ENCODE results near the gene PPA2. TPM values are rescaled to one million over a fixed set of nuclear protein-coding genes. Genes with fewer than 3 reads are reported as not detected.
A peak's percentile ranks its signal among the peaks of the same experiment; 100 is the strongest.
"Not testable (repeated sequence)": the region's sequence is repeated elsewhere in the genome, so short reads cannot be mapped to it uniquely, and the experiment has no call there.

The PPA2 gene
- total RNA-seq, 1 donor from 2014 or later = 34.9 TPM

DNA sequence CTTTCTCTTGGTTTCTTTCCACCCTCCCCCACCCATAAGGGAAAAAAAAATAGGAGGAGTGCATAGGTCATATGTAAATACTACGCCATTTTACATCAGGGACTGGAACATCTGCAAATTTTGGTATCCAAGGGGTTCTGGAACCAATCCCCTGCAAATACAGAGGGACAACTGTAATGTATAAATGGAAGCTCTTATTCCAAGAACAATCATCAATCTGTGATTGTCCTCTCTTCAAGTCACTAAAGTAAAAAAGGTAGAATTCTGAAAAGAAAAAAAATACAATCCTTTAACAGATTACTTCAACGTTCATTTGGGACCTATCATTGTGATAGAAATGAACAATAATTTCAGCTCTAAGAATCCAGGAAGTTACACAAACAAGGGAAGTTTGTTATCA is 13.6 kb downstream of the PPA2 start:
- DNase-seq (ENCODE audit: low read depth in 2 of 2) = no peak

DNA sequence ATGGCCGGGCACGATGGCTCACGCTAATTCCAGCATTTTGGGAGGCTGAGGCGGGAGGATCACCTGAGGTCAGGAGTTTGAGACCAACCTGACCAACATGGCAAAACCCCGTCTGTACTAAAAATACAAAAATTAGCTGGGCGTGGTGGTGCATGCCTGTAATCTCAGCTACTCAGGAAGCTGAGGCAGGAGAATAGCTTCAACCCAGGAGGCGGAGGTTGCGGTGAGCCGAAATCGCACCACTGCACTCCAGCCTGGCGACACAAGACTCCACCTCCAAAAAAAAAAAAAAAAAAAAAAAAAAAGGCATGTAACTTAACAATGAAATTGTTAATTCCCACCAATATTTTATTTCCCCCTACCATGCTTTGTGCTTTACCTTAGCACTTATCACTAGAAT is 15.3 kb downstream of the PPA2 start:
- DNase-seq (ENCODE audit: low read depth in 2 of 2) = not testable (repeated sequence)

DNA sequence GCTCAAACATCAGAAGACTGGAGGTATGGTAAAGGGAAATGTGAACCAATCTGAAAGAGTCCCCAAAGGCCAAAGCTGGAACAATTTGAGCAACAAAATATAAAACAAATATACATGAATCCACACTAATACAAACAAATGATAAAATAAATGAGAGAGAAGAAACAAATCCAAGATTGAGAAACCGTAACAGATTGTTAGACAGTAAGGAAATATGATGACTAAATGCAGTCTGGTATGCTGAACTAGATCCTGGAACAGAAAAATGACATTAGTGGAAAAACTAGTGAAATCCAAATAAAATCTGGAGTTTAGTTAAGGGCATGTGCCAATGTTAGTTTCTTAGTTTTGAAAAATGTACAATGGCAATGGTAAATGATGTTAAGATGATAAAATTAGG is 15.9 kb downstream of the PPA2 start:
- DNase-seq (ENCODE audit: low read depth in 2 of 2) = no peak

DNA sequence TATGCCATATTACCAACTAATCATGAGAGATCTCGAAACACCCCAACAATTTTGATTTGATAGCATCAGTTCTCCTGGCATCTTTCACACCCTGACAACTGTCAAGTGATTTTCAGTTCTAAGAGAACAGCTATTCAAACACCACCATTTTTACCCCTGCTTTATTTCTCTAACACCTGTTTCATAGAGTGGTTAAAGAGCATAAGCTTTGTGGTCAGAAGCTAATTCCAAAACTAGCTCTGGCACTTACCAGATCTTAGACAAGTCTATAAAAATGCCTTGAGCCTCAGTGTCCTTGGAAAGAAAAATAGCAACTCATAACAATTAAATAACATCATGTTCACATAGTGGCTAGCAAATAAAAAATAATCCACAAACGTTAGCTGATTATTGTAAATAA is 17.9 kb downstream of the PPA2 start:
- DNase-seq (ENCODE audit: low read depth in 2 of 2) = no peak

- peak; percentile 2 to 16 for DNase-seq (ENCODE audit: low read depth in 2 of 2)
Observed at GRCh38 chr4:105455182-105455581, 18.7 kb downstream of the PPA2 start.

GRCh38 chr4:105453550-105454205 is 20.2 kb downstream of the PPA2 start:
- no peak for DNase-seq (ENCODE audit: low read depth in 2 of 2)

- no peak for DNase-seq (ENCODE audit: low read depth in 2 of 2)
Observed at GRCh38 chr4:105451346-105451745, 22.5 kb downstream of the PPA2 start.

DNA sequence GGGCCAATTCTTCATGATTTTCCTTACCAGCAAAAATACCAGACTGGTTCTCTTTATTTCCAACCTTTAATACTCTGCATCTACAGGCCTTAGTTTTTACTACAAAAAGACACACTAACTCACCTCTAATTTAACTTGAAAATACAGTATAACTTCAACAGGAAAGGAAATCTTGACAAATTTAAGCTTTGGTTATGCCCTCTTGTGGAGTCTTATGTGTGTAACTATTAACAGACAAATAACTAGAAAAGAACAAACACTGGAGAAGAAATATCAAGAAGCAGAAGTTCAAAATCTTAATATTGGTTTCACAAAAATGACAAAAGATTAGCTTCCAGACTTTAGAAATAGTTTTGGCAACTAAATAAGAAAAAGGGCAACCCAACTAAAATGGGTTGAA is 33.0 kb downstream of the PPA2 start:
- DNase-seq (ENCODE audit: low read depth in 2 of 2) = no peak

- DNase-seq (ENCODE audit: low read depth in 2 of 2) = no peak
Observed at GRCh38 chr4:105437637-105438036, 36.2 kb downstream of the PPA2 start.

GRCh38 chr4:105436414-105436813 is 37.4 kb downstream of the PPA2 start:
- DNase-seq (ENCODE audit: low read depth in 2 of 2) = no peak

- DNase-seq (ENCODE audit: low read depth in 2 of 2) = no peak
Observed at GRCh38 chr4:105434940-105435339, 38.9 kb downstream of the PPA2 start.

DNA sequence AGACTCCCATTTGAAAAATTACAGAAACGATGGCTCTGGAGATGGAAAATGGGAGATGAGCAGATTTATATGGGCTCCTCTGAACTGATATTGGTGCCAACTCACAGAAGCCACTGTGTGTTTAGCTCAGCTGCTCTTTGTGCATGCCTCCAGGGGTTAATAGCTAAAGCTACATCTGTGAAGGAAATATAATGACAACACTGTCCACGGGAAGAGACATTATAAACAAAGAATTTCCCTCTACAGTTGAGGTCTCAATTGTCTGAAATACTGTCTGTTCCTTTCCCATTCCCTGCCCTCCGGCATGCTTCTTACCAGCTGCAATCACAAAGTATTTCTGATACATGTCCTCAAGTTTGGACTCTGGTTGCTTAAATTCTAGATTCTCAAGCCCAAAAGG is 40.4 kb downstream of the PPA2 start:
- peak; percentile 1 to 63 for DNase-seq (ENCODE audit: low read depth in 2 of 2)

DNA sequence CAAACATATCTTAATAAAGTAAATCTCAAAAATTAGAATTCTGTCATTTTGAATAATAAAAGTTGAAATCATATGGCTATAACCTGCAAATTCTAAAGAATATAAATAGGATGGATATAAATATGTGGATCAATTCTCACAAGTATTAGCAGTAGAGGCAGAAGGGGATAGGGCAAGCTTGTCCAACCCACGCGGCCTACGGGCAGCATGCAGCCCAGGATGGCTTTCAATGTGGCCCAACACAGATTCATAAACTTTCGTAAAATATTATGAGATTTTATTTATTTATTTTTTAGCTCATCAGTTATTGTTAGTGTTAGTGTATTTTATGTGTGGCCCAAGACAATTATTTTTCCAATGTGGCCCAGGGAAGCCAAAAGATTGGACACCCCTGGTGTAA is 41.4 kb downstream of the PPA2 start:
- no peak for DNase-seq (ENCODE audit: low read depth in 2 of 2)

GRCh38 chr4:105430811-105431210 is 43.1 kb downstream of the PPA2 start:
- no peak for DNase-seq (ENCODE audit: low read depth in 2 of 2)

- no peak for DNase-seq (ENCODE audit: low read depth in 2 of 2)
Observed at GRCh38 chr4:105426187-105426897, 47.5 kb downstream of the PPA2 start.

GRCh38 chr4:105422207-105422920 is 51.5 kb downstream of the PPA2 start:
- DNase-seq (ENCODE audit: low read depth in 2 of 2) = no peak

DNA sequence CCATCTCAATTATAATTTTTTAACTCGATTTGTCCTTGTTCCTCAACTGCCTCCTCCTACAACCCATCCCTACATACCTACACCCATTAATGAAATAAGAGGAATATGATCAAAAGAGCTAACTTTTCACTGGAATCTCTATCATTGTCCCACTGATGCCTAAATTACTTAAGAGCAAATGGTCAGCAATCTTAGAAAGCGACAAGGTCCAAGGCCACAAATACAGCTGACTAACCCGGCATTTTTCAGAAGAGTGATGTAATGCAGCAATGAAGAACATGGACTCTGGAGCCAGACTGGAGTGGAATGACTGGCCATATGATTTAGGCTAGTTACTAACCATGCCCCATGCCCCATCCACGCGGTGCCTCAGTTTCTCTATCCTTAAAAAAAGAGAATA is 56.2 kb downstream of the PPA2 start:
- DNase-seq (ENCODE audit: low read depth in 2 of 2) = no peak

- no peak for DNase-seq (ENCODE audit: low read depth in 2 of 2)
Observed at GRCh38 chr4:105415281-105415744, 58.5 kb downstream of the PPA2 start.

- no peak for DNase-seq (ENCODE audit: low read depth in 2 of 2)
Observed at GRCh38 chr4:105414316-105414715, 59.5 kb downstream of the PPA2 start.

GRCh38 chr4:105409135-105409534 is 64.7 kb downstream of the PPA2 start:
- DNase-seq (ENCODE audit: low read depth in 2 of 2) = not testable (repeated sequence)

- DNase-seq (ENCODE audit: low read depth in 2 of 2) = no peak
Observed at GRCh38 chr4:105400901-105401677, 72.8 kb downstream of the PPA2 start.

All from lung microvascular endothelial cell (primary cell).